DMS153 treated with DMSO at 0.1 percent for 48 hours (cell line): Measurements from ENCODE around the gene FDX1.

Experiments used
- DNase-seq: peaks from one replicate; lab custom pipeline; 2025; ENCODE audit not compliant: unreplicated experiment; lab: John Stamatoyannopoulos, UW

FDX1 gene

GRCh38 chr11:110467556-110467955, 37.8 kb downstream of the FDX1 start:
- DNase-seq, result peak; percentile 2

GRCh38 chr11:110468121-110468520, 38.4 kb downstream of the FDX1 start:
- DNase-seq, result no peak

DNA sequence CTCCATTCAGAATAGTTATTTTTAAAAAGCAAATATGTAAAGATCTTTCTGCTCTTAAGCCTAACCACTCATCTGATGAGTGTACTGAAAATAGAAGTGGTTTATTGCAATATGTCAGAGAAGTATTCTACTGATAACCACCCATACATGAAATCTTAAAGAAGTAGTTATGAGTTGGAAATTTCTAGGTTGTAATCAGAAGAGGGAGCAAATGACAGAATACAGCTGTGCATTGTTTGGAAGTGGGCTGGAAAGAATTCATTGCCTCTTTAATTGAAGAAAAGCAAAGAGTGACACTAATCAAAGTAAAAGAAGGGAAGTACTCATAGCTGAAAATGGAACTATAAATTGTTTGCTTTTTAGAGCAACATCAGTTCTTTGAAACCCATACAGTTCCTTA, 39.4 kb downstream of the FDX1 start:
- no peak for DNase-seq

DNA sequence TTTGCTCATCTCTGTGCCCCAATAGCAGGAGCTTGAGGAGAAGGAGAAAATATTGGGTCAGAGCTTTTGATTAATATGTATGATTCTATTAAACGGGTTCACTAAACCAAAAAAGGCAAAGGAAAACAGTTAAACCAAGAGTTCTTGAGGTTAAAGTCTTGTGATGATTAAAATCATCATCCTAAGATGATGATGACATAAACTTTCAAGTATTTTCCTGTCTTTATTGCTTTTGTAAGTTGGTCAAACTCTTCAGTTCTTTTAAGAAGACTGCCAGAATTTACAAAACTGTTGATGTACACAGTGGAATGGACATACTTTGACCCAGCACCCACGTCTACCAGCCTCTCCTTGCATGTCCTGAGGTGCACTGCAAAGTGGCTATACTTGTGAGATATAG, 41.0 kb downstream of the FDX1 start:
- no peak for DNase-seq

DNA sequence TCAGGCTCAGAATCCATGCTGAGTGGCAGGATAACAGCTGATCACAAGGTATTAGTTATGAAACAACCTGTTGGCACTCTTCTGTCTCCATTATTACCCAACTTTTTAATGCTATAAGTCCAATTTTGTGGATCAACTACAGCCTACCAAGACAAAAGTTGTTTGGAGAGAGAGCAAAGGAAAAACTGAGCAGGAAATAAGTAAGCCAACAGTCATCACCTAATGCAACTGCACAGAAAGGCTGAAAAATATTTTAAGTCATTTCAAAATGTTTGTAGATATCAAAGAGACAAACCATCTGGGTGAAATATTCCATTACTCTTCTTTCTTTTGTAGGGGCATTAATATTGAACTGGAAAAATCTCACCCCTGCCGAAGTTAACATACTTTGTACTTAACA, 41.6 kb downstream of the FDX1 start:
- DNase-seq, result no peak

GRCh38 chr11:110472858-110473257, 43.1 kb downstream of the FDX1 start:
- DNase-seq, result no peak

DNA sequence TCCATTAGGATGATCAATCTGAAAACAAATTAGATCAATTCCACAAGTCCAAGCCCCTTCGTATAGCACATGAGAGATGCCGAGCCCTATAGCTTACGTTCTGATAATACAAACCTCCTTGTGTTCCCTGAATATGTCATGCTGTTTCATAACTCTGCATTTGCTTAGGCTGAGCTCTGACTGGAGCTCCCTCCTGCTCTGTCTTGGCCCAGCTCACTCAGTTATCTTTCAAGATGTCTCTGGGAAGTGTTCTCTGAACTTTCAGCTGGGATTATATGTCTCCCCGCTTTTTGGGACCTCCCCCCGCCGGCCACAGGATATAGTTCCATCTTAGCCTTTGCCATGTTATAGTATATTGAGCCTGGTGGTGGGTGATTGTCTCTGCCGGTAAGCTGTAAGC, 44.0 kb downstream of the FDX1 start:
- DNase-seq, result no peak

GRCh38 chr11:110474578-110474977, 44.8 kb downstream of the FDX1 start:
- DNase-seq, result no peak

GRCh38 chr11:110475671-110476070, 45.9 kb downstream of the FDX1 start:
- no peak for DNase-seq

DNA sequence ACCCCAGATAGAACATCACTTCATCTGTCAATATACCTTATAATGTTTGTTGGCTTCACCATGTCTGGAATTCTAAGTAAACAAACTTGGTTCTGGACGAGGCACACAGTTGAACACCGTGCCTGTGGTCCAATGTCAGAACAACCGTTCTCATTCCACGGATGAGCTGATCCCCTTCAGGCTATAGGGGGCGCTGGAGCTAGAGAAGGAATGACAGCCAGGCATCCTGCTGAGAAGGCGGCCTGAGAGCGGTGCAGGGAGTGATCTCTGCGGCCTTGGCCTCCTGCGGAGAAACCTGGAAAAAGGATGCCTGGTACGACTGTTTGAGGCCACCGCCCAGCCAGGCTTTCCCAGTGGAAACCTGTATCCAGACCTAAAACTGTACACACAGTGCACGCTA, 48.7 kb downstream of the FDX1 start:
- DNase-seq, result no peak

DNA sequence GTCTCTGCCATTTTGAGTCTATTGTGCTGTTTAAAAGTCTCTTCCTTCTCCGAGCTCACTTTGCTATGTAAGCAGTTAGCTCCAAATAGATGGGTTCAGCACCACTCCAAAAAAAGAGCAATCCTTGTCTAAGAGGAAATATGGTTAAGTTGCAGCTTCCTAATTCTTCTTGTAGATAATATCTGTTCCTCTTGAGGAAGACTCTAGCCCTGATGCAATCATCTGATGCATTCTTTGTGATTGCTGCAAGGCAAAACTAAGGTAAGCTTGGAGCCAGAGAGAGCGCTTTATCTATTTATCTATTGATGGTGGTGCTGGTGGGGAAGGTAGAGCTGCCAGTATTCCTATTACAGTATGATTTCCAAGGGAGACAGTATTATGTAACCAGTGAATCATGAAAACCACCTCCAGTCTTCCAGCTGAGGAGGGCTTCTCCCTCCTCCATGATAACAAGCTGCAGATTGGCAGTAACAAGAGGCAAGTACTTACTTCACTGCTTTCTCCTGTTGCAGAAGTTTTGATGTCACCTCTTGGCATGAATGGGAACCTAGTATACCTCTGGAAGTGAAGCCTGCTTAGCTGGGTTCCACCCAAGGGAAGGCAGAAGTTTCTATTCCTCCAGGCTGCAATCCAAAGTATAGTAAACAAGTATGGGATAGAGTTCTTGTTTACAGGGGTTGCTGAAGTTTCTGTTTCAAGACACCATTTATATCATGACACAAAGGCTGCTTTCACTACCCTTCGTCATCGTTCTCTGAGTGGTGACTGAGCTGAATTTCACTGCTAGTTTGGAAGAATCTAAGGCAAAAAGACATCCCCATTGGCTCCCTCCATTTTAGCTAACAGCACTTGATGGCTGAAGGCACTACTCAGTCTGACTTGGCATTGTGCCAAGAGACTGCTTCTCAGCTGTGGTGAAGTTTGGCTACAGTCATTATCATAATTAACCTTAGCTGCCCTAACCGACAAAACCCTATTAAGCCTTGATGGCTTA, 49.7 kb downstream of the FDX1 start:
- DNase-seq, result peak; percentile 28

GRCh38 chr11:110481523-110481922, 51.8 kb downstream of the FDX1 start:
- DNase-seq, result no peak

DNA sequence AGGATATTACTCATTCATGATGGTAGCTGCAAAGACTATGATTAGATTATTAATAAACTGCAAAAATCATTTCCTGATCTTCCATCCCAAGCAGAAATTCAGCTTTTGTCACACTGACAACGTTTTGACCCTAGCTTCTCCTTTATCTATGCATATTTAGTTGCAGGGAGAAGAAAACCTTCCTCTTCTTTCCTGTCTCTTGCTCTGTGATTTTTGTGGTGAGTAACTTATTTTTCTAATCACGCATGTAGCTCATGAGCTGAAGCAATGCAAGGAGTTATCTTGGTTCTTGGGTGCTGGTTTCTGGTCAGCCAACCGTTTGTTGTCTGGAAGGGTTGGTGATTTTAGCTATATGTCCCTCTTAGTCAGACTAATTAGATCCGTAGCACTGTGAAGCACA, 56.4 kb downstream of the FDX1 start:
- DNase-seq, result no peak

- no peak for DNase-seq
Measured at GRCh38 chr11:110488446-110488845, 58.7 kb downstream of the FDX1 start.

DNA sequence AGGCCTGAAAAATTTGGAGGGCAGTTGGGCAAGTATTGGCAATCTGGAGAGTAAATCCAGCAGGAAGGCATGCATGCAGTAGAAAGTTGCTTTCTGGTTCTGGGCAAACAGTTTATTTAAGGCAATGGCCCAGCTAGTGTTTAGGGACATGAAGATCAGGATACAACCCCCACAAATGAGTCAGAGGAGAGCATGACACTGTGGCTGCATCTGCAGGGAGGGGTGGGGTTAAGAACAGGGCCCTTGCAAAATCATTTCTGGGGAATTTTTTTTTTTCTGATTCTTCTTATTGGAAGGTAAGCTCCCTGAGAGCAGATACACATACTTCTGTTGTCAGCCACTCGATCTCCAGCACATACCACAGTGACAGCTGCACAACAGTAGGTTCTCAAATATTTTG, 61.1 kb downstream of the FDX1 start:
- DNase-seq, result no peak

GRCh38 chr11:110491577-110492320, 62.0 kb downstream of the FDX1 start:
- no peak for DNase-seq

DNA sequence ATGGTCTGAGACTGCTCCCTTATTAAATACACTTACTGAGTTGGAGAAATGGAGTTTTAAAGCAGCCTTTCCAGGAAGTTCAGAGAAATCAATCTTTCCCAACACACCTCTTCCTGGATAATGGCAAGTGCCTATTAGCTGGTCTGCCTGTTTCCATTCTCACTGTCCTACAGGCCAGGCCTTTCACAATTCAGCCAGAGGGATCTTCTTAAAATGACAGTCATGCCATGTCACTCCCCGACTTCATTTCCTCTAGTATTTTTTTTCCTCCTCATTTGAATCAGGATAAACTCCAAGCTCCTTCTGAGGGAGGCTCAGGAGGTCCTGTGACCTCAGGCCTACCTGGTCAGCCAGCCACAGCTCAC, 62.6 kb downstream of the FDX1 start:
- no peak for DNase-seq

DNA sequence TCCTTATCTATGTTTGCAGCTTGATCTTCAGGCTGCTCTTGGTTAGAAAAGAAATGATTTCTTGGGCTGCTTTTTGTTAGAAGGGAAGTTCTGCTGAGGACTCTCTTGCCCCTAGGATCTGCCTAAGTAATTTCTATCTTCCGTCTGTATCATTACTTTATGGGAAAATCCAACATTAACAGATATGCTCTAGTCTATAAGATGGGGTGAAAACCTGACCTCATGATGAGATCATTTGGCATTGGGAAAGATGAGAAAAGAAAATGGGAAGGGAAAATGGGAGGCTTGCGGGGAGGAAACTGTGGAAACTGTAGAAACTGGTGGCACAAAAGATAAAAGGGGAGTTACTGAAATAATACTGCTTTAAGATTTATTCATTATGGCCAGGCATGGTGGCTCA, 63.6 kb downstream of the FDX1 start:
- DNase-seq, result no peak

- DNase-seq, result no peak
Measured at GRCh38 chr11:110497231-110497978, 67.7 kb downstream of the FDX1 start.

DNA sequence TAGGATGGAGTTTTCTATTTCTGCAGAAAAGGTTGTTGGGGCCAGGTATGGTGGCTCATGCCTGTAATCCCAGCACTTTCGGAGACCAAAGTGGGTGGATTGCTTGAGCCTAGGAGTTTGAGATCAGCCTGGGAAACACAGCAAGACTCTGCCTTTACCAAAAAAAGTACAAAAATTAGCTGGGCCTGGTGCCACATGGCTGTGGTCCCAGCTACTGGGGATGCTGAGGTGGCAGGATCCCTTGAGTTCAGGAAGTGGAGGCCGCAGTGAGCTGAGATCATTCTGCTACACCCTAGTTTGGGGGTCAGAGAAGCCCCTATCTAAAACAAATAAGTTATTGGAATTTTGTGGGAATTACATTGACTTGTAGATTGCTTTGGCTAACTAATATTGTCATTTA, 71.7 kb downstream of the FDX1 start:
- no peak for DNase-seq

DNA sequence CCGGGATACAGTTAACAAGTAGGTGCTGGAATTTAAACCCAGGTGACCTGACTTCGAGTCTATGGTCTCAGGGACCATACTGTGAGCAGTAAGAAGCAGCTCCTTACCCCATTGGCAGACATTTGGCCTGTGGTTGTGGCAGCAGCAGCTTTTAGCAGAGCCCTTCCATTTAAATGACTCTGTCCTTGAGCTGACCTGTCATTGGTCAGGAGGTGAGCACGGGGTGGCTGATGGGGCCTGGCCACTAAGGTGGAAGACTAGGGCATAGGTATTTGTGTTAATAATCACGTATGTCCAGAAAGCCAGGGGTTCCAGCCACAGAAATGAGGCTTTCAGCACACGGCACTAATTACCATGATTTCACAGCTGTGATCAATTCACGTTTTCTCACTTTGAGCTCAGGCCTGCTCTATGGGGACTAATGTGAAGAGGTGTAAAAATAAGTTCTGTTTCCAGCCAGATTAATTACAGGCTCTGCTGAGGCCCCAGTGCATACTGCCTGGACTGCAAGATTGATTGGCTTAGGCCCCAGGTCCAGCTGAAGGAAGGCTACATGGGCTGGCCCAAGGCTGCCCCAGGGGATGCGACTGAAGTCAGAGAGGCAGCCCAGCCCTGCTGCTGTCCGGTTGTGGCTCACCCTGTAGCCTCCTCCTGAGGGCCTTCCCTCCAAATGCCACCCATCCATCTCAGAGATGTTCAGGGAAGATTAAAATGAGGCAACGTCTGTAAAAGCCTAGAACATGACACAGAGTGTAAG, 76.0 kb downstream of the FDX1 start:
- DNase-seq, result no peak
